Measurements from ENCODE around the gene MED27.

MED27 gene

GRCh38 chr9:131810351-131811170 lies 269.1 kb downstream of the MED27 start:
- DNase-seq (ENCODE audit: insufficient read length) (no peak), FAIRE-seq (no peak)
- TF ChIP-seq POLR2AphosphoS5 (IDR thresholded peaks at IDR 0.05; ENCODE audit: low read depth, low read length), result no peak
- TF ChIP-seq TAF1 (IDR thresholded peaks at IDR 0.05; ENCODE audit: borderline replicate concordance, low read depth, low read length), result no peak
- no peak for TF ChIP-seq POLR2A (IDR thresholded peaks at IDR 0.05; ENCODE audit: low read depth, low read length)

Measured in GM12892 (cell line).